ENCODE data around the gene DDO.

Gene DDO

GRCh38 chr6:110419028-110419739, 3.8 kb upstream of the DDO start:
- DNase-seq: no peak

- no peak for DNase-seq
Observed at GRCh38 chr6:110418594-110418993, 3.2 kb upstream of the DDO start.

GRCh38 chr6:110414669-110415068, 706 bp downstream of the DDO start:
- DNase-seq: no peak

GRCh38 chr6:110412360-110412759, 3.0 kb downstream of the DDO start:
- no peak for DNase-seq

- no peak for DNase-seq
Observed at GRCh38 chr6:110410511-110410910, 4.9 kb downstream of the DDO start.

GRCh38 chr6:110409794-110410193, 5.6 kb downstream of the DDO start:
- DNase-seq: no peak

- no peak for DNase-seq
Observed at GRCh38 chr6:110408901-110409300, 6.5 kb downstream of the DDO start.

- no peak for DNase-seq
Observed at GRCh38 chr6:110404607-110405006, 10.8 kb downstream of the DDO start.

- DNase-seq: no peak
Observed at GRCh38 chr6:110401585-110402176, 13.7 kb downstream of the DDO start.

GRCh38 chr6:110400208-110400607, 15.2 kb downstream of the DDO start:
- DNase-seq: no peak

GRCh38 chr6:110399219-110400071, 15.9 kb downstream of the DDO start:
- no peak for DNase-seq

GRCh38 chr6:110398778-110399177, 16.6 kb downstream of the DDO start:
- no peak for DNase-seq

- no peak for DNase-seq
Observed at GRCh38 chr6:110395221-110395620, 20.2 kb downstream of the DDO start.

- no peak for DNase-seq
Observed at GRCh38 chr6:110394409-110394808, 21.0 kb downstream of the DDO start.

- DNase-seq: no peak
Observed at GRCh38 chr6:110392727-110393126, 22.6 kb downstream of the DDO start.

- DNase-seq: no peak
Observed at GRCh38 chr6:110390404-110390803, 25.0 kb downstream of the DDO start.

- DNase-seq: no peak
Observed at GRCh38 chr6:110389689-110390382, 25.5 kb downstream of the DDO start.

GRCh38 chr6:110387986-110388385, 27.4 kb downstream of the DDO start:
- DNase-seq: no peak

- DNase-seq: no peak
Observed at GRCh38 chr6:110385458-110385863, 29.9 kb downstream of the DDO start.

- DNase-seq: no peak
Observed at GRCh38 chr6:110378552-110378951, 36.8 kb downstream of the DDO start.

- no peak for DNase-seq
Observed at GRCh38 chr6:110369066-110369465, 46.3 kb downstream of the DDO start.

- DNase-seq: no peak
Observed at GRCh38 chr6:110368284-110368683, 47.1 kb downstream of the DDO start.

- DNase-seq: no peak
Observed at GRCh38 chr6:110367825-110368224, 47.5 kb downstream of the DDO start.

Data from NCI-H2227 treated with DMSO at 0.1 percent for 48 hours (cell line).